GM10266 (cell line): ENCODE measurements around the gene UBL3.

ENCODE experiments used
- DNase-seq: peaks from one replicate; pipeline ENCODE4 v3.0.0; 2012; ENCODE audit errors: extremely low spot score
- CTCF ChIP-seq: IDR thresholded peaks from 2 replicates; pipeline ENCODE4 v1.5.1; 2012; ENCODE audit warnings: mild to moderate bottlenecking, low read depth; ENCODE audit not compliant: control insufficient read depth, insufficient read depth; ENCODE audit errors: missing control alignments

UBL3 gene

DNA sequence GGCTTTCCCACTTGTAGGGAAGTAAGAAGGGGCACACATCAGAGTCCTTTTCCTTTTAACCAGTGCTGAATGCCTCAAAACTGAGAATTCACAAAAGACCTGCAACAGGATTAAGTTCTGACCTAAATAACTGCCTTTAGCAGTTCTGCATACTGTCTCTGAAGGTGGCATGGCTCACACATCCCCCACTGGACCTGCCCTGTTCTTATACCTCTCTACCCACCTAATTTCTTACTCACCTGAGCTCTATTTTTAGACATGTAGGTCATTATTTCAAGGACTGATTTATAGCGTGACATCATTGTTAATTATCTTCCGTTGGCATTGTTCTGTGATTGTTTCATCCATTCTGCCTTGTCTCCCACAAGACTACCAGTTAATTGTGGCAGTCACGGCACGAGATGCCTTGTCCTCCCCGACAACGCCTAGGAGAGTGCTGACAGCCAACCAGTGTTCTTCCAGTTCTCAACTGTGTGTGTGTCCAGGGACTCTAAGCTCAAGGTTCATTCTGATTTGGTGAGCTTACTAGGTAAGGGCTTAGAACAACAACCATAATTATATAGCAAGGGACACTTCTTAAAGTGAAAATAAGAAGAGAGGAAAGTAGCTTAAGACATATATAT, 27.1 kb upstream of the UBL3 start:
- no peak for DNase-seq
- no peak for TF ChIP-seq CTCF

DNA sequence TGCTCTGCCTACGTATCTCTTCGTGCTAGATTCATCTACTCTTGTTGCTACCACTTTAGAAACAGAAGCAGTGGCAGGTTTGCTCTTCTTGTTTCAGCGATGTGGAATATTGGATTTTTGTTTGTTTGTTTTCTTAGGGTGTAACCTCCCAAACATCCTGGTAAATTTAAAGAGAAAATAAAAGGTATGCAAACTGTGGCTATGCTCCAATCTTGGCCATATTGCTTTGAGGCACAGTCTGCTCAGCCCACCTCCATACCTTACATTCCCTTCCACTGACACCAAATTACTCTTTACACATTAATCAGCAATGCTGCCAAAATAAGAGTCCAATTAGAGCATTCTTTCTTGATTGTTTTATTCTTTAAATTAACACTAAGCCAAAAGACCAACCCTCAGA, 25.2 kb upstream of the UBL3 start:
- no peak for TF ChIP-seq CTCF
- DNase-seq, result no peak

DNA sequence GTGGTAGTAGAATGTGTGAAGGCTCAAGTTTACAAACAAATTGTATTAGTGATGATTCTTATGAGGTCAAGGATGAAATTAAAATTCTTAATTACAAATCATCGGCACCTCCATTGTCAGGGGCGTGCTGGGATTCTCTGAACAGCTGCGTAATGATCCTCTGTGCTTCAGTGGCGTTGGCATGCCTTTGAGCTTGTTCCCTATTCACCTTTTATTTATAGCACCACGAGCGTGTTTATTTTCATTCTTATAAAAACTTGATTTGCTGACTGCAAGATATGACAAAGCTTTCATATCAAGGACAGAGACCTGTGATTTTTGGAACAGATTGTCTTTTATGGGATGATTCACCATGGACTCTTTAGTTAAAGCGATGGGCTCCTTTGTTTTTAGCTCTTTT, 18.2 kb upstream of the UBL3 start:
- no peak for TF ChIP-seq CTCF
- DNase-seq, result no peak

- DNase-seq, result no peak
- no peak for TF ChIP-seq CTCF
Observed at GRCh38 chr13:29865934-29866333, 15.5 kb upstream of the UBL3 start.

DNA sequence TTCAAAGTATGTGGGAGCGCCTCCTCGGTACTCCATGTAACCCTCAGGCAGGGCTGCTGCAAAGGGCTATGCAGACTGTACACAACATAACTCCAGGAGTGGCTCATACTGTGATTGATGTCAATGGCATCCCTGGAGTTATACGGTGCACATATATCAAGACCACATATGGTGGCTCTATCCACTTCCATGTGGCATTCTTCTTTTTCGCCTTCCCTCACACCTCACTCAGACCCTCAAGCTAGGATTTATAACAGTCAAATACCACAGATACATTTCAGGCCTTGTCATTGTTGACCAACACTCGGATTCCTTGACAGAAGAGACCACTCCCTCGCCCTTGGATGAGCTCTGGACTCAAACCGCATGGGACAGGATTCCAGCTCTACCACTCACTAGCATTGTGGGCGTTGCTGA, 11.3 kb upstream of the UBL3 start:
- TF ChIP-seq CTCF, result no peak

GRCh38 chr13:29859971-29860370, 9.6 kb upstream of the UBL3 start:
- no peak for TF ChIP-seq CTCF
- DNase-seq, result no peak

More for the DNA sequence above, 11.3 kb upstream of the UBL3 start:
- no peak for DNase-seq

GRCh38 chr13:29858667-29859066, 8.2 kb upstream of the UBL3 start:
- TF ChIP-seq CTCF, result no peak
- no peak for DNase-seq
